Hematopoietic multipotent progenitor cell treated with erythropoietin and hydrocortisone succinate and interleukin-3 and kit ligand, for 17 days (in vitro differentiated cells): ENCODE data around the gene CFAP61.
"Not testable (repeated sequence)": the region's sequence is repeated elsewhere in the genome, so short reads cannot be mapped to it uniquely, and the experiment has no call there.

Experiments used
- DNase-seq: peaks from one replicate; pipeline ENCODE4 v3.0.0-alpha.2; 2015; ENCODE audit warnings: low spot score

Gene CFAP61

GRCh38 chr20:20327746-20328145 lies 275.4 kb downstream of the CFAP61 start:
- no peak for DNase-seq

- no peak for DNase-seq
Observed at GRCh38 chr20:20329564-20329963, 277.2 kb downstream of the CFAP61 start.

- no peak for DNase-seq
Observed at GRCh38 chr20:20331156-20331555, 278.8 kb downstream of the CFAP61 start.

GRCh38 chr20:20331817-20332216 lies 279.5 kb downstream of the CFAP61 start:
- no peak for DNase-seq

- DNase-seq: no peak
Observed at GRCh38 chr20:20333866-20334265, 281.5 kb downstream of the CFAP61 start.

GRCh38 chr20:20334489-20334888 lies 282.2 kb downstream of the CFAP61 start:
- DNase-seq: no peak

- no peak for DNase-seq
Observed at GRCh38 chr20:20338133-20338730, 285.9 kb downstream of the CFAP61 start.

GRCh38 chr20:20340443-20340842 lies 288.1 kb downstream of the CFAP61 start:
- DNase-seq: no peak

GRCh38 chr20:20341371-20341770 lies 289.0 kb downstream of the CFAP61 start:
- no peak for DNase-seq

GRCh38 chr20:20342066-20342465 lies 289.7 kb downstream of the CFAP61 start:
- no peak for DNase-seq

GRCh38 chr20:20343932-20344331 lies 291.6 kb downstream of the CFAP61 start:
- no peak for DNase-seq

GRCh38 chr20:20344476-20344875 lies 292.1 kb downstream of the CFAP61 start:
- no peak for DNase-seq

- no peak for DNase-seq
Observed at GRCh38 chr20:20353576-20353975, 301.2 kb downstream of the CFAP61 start.

GRCh38 chr20:20355503-20355902 lies 303.2 kb downstream of the CFAP61 start:
- DNase-seq: not testable (repeated sequence)

- no peak for DNase-seq
Observed at GRCh38 chr20:20358801-20359200, 306.5 kb downstream of the CFAP61 start.

GRCh38 chr20:20359628-20360027 lies 307.3 kb downstream of the CFAP61 start:
- DNase-seq: no peak

GRCh38 chr20:20360464-20360863 lies 308.1 kb downstream of the CFAP61 start:
- no peak for DNase-seq

GRCh38 chr20:20362774-20363433 lies 310.6 kb downstream of the CFAP61 start:
- no peak for DNase-seq

- DNase-seq: no peak
Observed at GRCh38 chr20:20363434-20363798, 311.1 kb downstream of the CFAP61 start.

GRCh38 chr20:20363799-20364592 lies 311.7 kb downstream of the CFAP61 start:
- DNase-seq: no peak

GRCh38 chr20:20364593-20365479 lies 312.5 kb downstream of the CFAP61 start:
- no peak for DNase-seq

- DNase-seq: no peak
Observed at GRCh38 chr20:20365480-20366161, 313.3 kb downstream of the CFAP61 start.
